Natural killer cell (primary cell): ENCODE data around the gene NTMT1. TPM values are rescaled to one million over a fixed set of nuclear protein-coding genes. Genes with fewer than 3 reads are reported as not detected.
A peak's percentile ranks its signal among the peaks of the same experiment; 100 is the strongest.
"Not testable (repeated sequence)": the region's sequence is repeated elsewhere in the genome, so short reads cannot be mapped to it uniquely, and the experiment has no call there.

Source experiments
- ATAC-seq, 3 donors: fragments of 150-1000 bp in 2 of 3; fragments of 200-7000 bp in 1 of 3; cut with Tn5 transposase; 1 replicate in 1 of 3; 2 replicates in 2 of 3; pipeline ENCODE4 v1.10.0; 2021; ENCODE audit warnings: mild to moderate bottlenecking in 2 of 3, moderate library complexity in 2 of 3
- DNase-seq, 2 donors: peaks; one replicate each; pipeline versions ENCODE4 v3.0.0 to v3.0.0-alpha.2; 2013 to 2021; ENCODE audit warnings: mixed read lengths in 1 of 2
- H3K27ac ChIP-seq: one replicate; pipeline ENCODE4 v1.5.1; 2013; ENCODE audit warnings: mild to moderate bottlenecking, low read length
- H3K27me3 ChIP-seq: one replicate; pipeline ENCODE4 v1.6.1; 2013; ENCODE audit warnings: low read length; ENCODE audit not compliant: control insufficient read depth, insufficient read depth
- H3K36me3 ChIP-seq: one replicate; pipeline ENCODE4 v1.6.1; 2013; ENCODE audit warnings: low read length; ENCODE audit not compliant: control insufficient read depth, insufficient read depth
- H3K4me1 ChIP-seq: one replicate; pipeline ENCODE4 v1.6.1; 2013; ENCODE audit warnings: low read length; ENCODE audit not compliant: control insufficient read depth, insufficient read depth
- H3K4me3 ChIP-seq: one replicate; pipeline ENCODE4 v1.5.1; 2013; ENCODE audit warnings: low read length
- H3K9me3 ChIP-seq: one replicate; pipeline ENCODE4 v1.6.1; 2013; ENCODE audit warnings: low read length; ENCODE audit not compliant: control insufficient read depth, insufficient read depth
- H3K27ac Mint-ChIP-seq, 2 donors: one replicate each; pipeline ENCODE4 v1.8.0; 2022; ENCODE audit warnings: mild to moderate bottlenecking in 2 of 2, mixed read lengths in 2 of 2, moderate library complexity in 1 of 2
- H3K27me3 Mint-ChIP-seq, 2 donors: one replicate each; pipeline ENCODE4 v1.8.0; 2022; ENCODE audit warnings: low read depth in 2 of 2, mixed read lengths in 2 of 2
- H3K36me3 Mint-ChIP-seq: one replicate; pipeline ENCODE4 v1.8.0; 2022; ENCODE audit warnings: mixed read lengths
- H3K4me1 Mint-ChIP-seq, 2 donors: one replicate each; pipeline ENCODE4 v1.8.0; 2022; ENCODE audit warnings: mixed read lengths in 2 of 2
- H3K4me3 Mint-ChIP-seq: one replicate; pipeline ENCODE4 v1.8.0; 2022; ENCODE audit warnings: mild to moderate bottlenecking, moderate library complexity, mixed read lengths
- H3K9me3 Mint-ChIP-seq, 2 donors: one replicate each; pipeline ENCODE4 v1.8.0; 2022; ENCODE audit warnings: mixed read lengths in 2 of 2
- WGBS: methylation state at CpG from one replicate; pipeline ENCODE4 v1.1.7; 2013; ENCODE audit warnings: missing lambda C conversion rate; ENCODE audit not compliant: insufficient coverage; 5-methylcytosine and 5-hydroxymethylcytosine counted together
- intact Hi-C: fragments of 100-400 bp; cut with micrococcal nuclease; formaldehyde crosslinking; loops from one replicate; pipeline ENCODE4 v1.14.2; 2022
- total RNA-seq, 4 donors: library from RNA; stranded (reverse); fragments of 120-200 nt in 1 of 4; gene quantifications; one replicate each; pipeline versions ENCODE4 v1.2.3 to v1.2.4, GENCODE V29; 2013 to 2022
- TF ChIP-seq, protein P1 (sequence below): fragments of 200-600 bp; IDR thresholded peaks from one replicate; pipeline ENCODE4 v1.8.0; 2022; ENCODE audit warnings: antibody characterized with exemption

NTMT1 gene
- total RNA-seq, 3 donors from 2014 or later (not counting 1 experiment from before 2014, with no cell fraction given): 17.1 to 23.5 (median 17.1) TPM

DNA sequence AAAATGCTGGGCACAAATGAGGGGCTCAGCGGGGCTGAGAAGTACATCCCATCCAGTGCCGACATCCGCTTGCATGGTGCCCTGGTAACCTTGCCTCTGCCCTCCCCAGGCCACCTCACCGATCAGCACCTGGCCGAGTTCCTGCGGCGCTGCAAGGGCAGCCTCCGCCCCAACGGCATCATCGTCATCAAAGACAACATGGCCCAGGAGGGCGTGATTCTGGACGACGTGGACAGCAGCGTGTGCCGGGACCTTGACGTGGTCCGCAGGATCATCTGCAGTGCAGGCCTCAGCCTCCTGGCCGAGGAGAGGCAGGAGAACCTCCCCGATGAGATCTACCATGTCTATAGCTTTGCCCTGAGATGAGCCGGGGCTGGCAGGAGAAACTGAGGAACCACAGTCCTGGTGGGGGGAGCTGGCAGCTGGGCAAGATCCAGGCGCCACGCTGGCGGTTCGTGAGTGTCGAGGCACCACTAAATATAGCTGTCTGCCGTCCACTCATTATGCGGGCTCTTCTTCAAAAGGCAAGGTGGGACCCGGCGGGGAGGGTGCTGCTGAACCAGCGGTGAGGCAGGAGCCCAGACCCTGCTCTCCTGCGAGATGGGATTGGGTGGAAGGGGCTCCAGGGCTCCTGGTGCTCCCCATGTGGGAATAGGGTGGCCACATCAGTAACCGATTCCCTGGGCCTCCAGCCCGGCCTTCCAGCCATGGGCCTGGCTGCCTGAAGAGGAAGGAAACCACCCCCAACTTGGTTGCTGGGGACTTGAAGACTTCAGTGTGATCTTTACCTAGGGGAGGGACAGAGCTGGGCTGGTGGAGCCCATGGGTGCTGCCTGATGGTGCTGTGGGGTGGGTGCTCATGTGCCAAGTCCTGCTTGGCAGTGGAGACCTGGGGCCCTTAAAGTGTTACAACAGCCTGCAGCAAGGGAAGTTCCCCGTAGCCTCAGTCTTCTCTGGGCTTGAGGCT, 9.4 kb downstream of the NTMT1 start:
- H3K27ac ChIP-seq: no peak overlapping the region
- TF ChIP-seq, protein P1, sequence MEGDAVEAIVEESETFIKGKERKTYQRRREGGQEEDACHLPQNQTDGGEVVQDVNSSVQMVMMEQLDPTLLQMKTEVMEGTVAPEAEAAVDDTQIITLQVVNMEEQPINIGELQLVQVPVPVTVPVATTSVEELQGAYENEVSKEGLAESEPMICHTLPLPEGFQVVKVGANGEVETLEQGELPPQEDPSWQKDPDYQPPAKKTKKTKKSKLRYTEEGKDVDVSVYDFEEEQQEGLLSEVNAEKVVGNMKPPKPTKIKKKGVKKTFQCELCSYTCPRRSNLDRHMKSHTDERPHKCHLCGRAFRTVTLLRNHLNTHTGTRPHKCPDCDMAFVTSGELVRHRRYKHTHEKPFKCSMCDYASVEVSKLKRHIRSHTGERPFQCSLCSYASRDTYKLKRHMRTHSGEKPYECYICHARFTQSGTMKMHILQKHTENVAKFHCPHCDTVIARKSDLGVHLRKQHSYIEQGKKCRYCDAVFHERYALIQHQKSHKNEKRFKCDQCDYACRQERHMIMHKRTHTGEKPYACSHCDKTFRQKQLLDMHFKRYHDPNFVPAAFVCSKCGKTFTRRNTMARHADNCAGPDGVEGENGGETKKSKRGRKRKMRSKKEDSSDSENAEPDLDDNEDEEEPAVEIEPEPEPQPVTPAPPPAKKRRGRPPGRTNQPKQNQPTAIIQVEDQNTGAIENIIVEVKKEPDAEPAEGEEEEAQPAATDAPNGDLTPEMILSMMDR: no peak
- no peaks in the 10 kb centered on the region for H3K27me3 ChIP-seq
- ATAC-seq (no peak), DNase-seq (peak in 1 of 2 donors; percentile 6)
- Mint-ChIP-seq H3K36me3 (no peaks in the 10 kb centered on the region), H3K9me3 (no peaks in the 10 kb centered on the region), H3K27ac (no peak overlapping the region), H3K4me1 (peaks cover 0 to 42% of the 10 kb centered on the region in 2 donors), H3K27me3 (no peaks in the 10 kb centered on the region), H3K4me3 (no peak overlapping the region)
- intact Hi-C loops: no loop called here
- H3K4me3 ChIP-seq: no peak overlapping the region
- no peaks in the 10 kb centered on the region for H3K9me3 ChIP-seq
- 95% methylated on average over 34 of the region's 34 CpGs for WGBS
- peaks cover 53% of the 10 kb centered on the region for H3K36me3 ChIP-seq
- H3K4me1 ChIP-seq: peaks cover 10% of the 10 kb centered on the region

DNA sequence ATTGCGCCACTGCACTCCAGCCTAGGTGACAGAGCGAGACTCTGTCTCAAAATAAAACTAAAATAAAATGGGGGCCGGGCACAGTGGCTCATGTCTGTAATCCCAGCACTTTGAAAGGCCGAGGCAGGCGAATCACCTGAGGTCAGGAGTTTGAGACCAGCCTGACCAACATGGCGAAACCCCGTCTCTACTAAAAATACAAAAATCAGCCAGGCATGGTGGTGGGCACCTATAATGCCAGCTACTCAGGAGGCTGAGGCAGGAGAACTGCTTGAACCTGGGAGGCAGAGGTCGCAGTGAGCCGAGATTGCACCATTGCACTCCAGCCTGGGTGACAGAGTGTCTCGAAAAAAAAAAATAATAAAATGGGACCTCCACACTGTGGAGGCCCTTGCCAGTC, 10.4 kb downstream of the NTMT1 start:
- H3K4me3 Mint-ChIP-seq: not testable (repeated sequence)
- WGBS: 96% methylated on average over 10 of the region's 10 CpGs

DNA sequence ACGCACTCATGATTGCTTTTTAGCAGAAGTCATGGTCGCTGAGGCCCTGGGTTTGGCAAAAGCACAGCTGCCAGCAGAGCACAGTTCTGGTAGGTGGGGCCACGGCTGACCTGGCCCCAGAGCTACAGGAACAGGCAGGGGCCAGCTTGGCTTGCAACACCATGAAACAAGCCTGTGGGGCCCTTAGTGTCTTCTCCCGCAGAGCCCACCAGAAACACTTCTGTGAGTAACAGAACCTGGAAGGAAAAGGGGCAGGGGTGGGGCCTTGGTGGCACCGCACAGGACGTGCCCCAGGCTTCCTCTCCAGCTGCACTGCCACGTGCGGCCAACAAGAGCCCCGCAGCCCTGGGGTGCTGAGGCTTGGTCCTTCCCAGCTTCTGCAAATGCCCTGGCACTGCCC, 11.1 kb downstream of the NTMT1 start:
- TF ChIP-seq, protein P1: no peak
- H3K36me3 ChIP-seq: peaks cover 53% of the 10 kb centered on the region
- no peak overlapping the region for H3K4me3 ChIP-seq
- no peak overlapping the region for H3K27ac ChIP-seq
- WGBS: 30% methylated on average over 9 of the region's 9 CpGs
- DNase-seq (no peak), ATAC-seq (no peak)
- intact Hi-C loops: no loop called here
- peaks cover 19% of the 10 kb centered on the region for H3K4me1 ChIP-seq
- H3K27me3 ChIP-seq: no peaks in the 10 kb centered on the region
- Mint-ChIP-seq H3K36me3 (no peaks in the 10 kb centered on the region), H3K27ac (no peak overlapping the region), H3K4me1 (peaks cover 6 to 36% of the 10 kb centered on the region in 2 donors), H3K27me3 (no peaks in the 10 kb centered on the region), H3K9me3 (no peaks in the 10 kb centered on the region), H3K4me3 (no peak overlapping the region)
- H3K9me3 ChIP-seq: no peaks in the 10 kb centered on the region

More for the DNA sequence above, 10.4 kb downstream of the NTMT1 start:
- H3K36me3 Mint-ChIP-seq, ATAC-seq, H3K27ac ChIP-seq, H3K27me3 Mint-ChIP-seq, H3K9me3 ChIP-seq, DNase-seq, H3K4me3 ChIP-seq, H3K27me3 ChIP-seq, intact Hi-C loops, H3K27ac Mint-ChIP-seq, H3K9me3 Mint-ChIP-seq: not testable (repeated sequence)
- H3K4me1 Mint-ChIP-seq: peaks cover 5 to 41% of the 10 kb centered on the region in 2 donors
- peaks cover 17% of the 10 kb centered on the region for H3K4me1 ChIP-seq
- peaks cover 53% of the 10 kb centered on the region for H3K36me3 ChIP-seq

DNA sequence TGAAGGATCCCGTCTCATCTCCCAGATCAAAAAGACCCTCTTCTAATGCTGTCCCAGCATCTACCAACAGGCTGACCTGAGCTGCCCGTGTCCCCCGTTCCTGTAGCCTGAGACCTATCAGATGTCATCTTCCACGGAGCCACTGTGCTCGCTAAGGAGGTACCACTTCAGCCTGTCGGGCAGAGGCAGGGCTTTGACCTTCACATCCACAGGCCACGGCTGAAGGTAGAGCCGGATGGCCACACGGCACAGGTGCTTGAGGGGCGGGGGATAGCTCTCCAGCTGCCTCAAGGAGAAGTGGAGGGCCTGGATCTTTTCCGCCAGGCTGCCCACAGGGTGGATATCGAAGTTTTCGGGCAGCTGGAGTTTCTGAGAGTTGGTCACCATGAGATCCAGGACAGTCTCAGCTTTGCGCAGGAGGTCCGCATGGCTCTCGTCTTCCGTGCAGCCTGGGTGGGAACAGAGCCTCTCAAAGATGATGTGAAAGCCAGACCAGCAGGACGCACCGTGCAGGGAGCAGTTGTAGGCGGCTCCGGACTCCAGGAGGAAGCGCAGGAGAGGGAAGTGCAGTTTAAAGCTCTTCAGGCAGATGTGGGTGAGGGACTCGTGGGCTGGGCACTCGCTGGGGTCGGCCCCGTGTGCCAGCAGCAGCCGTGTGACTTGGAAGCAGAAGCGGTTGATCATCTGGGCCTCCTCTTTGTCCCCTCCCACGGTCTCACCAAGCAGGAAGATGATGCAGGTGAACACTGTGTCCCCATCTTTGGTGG, 11.9 kb downstream of the NTMT1 start:
- peak overlapping the region; percentile 61 for H3K4me3 Mint-ChIP-seq
- TF ChIP-seq, protein P1: no peak
- intact Hi-C loops: no loop called here
- no peaks in the 10 kb centered on the region for H3K27me3 ChIP-seq
- ATAC-seq: no peak
- no peaks in the 10 kb centered on the region for H3K9me3 Mint-ChIP-seq
- H3K36me3 Mint-ChIP-seq: no peaks in the 10 kb centered on the region
- no peaks in the 10 kb centered on the region for H3K9me3 ChIP-seq
- H3K27ac ChIP-seq: no peak overlapping the region
- peak in 1 of 2 donors; percentile 6 for DNase-seq
- no peak overlapping the region for H3K4me3 ChIP-seq
- 90% methylated on average over 29 of the region's 29 CpGs for WGBS
- H3K4me1 Mint-ChIP-seq: peaks cover 6 to 37% of the 10 kb centered on the region in 2 donors
- H3K27me3 Mint-ChIP-seq: no peaks in the 10 kb centered on the region
- peaks cover 23% of the 10 kb centered on the region for H3K4me1 ChIP-seq
- peak overlapping the region in 1 of 2 donors; percentile 55 for H3K27ac Mint-ChIP-seq
- peaks cover 50% of the 10 kb centered on the region for H3K36me3 ChIP-seq
